Activated CD4-positive, alpha-beta T cell treated with anti-CD3 and anti-CD28 coated beads for 48 hours (primary cell): ENCODE measurements around the gene NUP98.
"Not testable (repeated sequence)": the region's sequence is repeated elsewhere in the genome, so short reads cannot be mapped to it uniquely, and the experiment has no call there.

Experiments
- DNase-seq: peaks from one replicate; pipeline ENCODE4 v3.0.0-alpha.2; 2020

NUP98 gene

GRCh38 chr11:3667149-3668035 is 130.0 kb downstream of the NUP98 start:
- no peak for DNase-seq

DNA sequence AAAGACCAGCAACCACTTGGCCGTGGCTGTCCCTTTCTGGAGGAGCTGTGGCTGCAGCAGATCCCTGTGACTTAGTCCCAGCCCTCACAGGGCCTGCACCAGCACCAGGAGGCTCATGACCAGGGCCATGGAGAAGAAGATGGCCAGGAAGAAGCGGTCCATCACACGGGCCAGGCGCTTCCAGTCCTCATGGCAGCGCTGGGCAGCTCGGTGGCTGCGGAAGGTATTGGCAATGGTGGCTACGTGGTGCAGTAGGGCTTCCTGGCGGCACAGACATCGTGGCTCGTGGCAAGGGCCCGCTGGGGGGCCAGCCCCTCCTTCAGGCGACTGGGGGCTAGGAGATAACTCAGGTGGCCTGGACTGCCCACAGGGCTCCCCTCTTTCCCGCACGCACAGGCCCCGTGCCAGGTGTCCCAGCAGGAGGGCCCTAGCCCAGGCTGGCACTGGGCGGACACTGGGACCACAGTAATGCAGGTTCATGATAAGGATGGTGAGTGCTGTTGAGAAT is 131.3 kb downstream of the NUP98 start:
- DNase-seq: no peak

DNA sequence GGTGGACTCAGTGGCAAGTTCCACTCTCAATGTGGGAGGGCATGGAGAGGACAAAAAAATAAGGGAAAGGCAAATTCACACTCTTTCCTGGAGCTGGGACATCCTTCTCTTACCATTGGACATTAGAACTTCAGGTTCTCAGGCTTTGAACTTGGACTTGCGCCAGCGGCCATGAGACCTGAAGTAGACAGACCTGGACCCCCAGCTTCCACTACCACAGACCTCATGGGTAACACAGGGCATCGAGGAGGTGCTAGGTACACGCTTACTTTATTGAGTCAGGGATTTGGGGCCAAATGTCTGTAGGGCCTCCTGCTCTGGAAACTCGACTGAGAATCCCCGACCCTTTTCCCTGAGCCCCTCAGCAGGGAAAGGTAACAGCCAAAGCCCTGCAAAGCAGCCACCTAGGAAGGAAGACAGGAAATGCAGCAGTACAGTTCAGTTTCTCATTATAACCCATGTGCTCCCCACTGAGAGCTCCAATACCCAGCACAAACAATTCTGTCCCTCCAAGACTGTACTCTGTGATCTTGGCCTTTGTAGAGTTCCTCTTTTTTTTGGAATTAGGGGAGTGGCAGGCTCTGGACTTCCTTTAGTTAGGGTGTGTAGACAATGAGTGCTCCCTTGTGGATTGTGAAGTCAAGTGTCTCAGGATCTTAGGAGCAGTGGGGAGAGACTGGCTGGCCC is 131.9 kb downstream of the NUP98 start:
- DNase-seq: no peak

- no peak for DNase-seq
Measured at GRCh38 chr11:3664032-3664630, 133.2 kb downstream of the NUP98 start.

GRCh38 chr11:3662856-3663255 is 134.5 kb downstream of the NUP98 start:
- no peak for DNase-seq

GRCh38 chr11:3660960-3661359 is 136.4 kb downstream of the NUP98 start:
- DNase-seq: no peak

DNA sequence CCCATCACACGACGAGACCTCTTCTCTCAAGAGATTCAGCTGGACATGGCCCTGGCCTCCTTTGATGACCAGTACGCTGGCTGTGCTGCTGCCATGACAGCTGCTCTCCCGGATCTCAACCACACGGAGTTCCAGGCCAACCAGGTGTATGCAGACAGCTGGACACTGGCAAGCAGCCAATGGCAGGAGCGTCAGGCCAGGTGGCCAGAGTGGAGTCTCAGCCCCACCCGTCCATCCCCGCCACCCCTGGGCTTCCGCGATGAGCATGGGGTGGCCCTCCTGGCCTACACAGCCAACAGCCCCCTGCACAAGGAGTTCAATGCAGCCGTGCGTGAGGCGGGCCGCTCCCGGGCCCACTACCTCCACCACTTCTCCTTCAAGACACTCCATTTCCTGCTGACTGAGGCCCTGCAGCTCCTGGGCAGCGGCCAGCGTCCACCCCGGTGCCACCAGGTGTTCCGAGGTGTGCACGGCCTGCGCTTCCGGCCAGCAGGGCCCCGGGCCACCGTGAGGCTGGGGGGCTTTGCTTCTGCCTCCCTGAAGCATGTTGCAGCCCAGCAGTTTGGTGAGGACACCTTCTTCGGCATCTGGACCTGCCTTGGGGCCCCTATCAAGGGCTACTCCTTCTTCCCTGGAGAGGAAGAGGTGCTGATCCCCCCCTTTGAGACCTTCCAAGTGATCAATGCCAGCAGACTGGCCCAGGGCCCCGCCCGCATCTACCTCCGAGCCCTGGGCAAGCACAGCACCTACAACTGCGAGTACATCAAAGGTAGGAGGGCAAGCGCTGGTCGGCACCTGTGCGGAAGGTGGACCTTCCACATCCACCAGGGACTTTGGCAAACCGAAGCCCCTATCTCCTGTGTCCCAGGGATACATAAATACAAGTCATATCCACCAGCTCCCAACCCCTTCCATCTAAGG is 137.5 kb downstream of the NUP98 start:
- DNase-seq: no peak

- no peak for DNase-seq
Measured at GRCh38 chr11:3658252-3658651, 139.1 kb downstream of the NUP98 start.

DNA sequence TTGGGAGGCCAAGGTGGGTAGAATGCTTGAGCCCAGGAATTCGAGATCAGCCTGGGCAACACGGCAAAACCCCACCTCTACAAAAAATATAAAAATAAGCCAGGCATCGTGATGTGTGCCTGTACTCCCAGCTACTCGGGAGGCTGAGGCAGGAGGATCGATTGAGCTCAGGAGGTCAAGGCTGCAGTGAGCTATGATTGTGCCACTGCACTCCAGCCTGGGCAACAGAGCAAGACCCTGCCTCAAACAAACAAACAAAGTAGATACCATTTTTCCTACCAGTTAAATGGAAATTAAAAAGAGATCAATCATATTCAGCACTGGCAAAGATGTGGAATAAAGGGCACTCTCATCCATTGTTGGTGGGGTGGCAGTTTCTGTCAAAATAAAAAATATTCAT is 140.0 kb downstream of the NUP98 start:
- DNase-seq: not testable (repeated sequence)

DNA sequence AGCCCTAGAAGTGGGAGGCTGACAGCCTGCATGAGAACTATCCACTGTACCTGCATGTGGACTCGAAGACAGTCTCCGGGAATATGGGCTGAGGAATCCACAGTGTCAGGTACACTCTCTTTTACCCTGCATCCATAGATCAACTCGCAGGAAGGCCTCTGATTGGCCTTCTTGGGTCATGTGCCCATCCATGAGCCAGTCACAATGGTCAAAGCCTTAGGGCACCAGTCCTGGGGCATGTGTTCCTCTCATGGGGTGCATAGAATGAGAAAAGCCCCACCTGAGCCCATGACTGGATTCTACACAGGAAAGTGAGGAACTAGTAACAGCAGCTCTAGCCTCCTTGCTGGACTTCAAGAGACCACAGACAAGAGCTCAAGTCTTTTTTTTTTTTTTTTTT is 141.8 kb downstream of the NUP98 start:
- no peak for DNase-seq

DNA sequence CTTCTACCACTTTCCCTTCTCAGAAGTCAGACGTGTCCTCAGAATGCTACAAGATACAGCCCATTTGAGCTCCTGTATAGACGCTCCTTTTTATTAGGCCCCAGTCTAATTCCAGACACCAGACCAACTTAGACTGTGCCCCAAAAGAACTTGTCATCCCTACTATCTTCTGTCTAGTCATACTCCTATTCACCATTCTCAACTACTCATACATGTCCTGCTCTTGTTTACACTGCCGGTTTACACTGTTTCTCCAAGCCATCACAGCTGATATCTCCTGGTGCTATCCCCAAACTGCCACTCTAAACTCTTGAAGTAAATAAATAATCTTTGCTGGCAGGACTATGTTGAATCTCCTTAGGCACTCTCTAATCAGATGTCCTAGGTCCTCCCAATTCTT is 144.8 kb downstream of the NUP98 start:
- not testable (repeated sequence) for DNase-seq

DNA sequence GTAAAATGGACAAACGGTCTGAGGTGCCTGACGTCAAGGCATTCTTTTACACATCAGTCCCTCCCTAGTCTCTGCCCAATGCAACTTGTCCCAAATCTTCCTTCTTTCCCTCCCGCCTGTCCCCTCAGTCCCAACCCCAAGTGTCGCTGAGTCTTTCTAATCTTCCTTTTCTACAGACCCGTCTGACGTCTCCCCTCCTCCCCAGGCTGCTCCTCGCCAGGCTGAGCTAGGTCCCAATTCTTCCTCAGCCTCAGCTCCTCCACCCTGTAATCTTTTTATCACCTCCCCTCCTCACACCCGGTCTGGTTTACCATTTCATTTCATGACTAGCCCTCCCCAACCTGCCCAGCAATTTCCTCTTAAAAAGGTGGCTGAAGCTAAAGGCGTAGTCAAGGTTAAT is 148.0 kb downstream of the NUP98 start:
- not testable (repeated sequence) for DNase-seq

- DNase-seq: not testable (repeated sequence)
Measured at GRCh38 chr11:3648843-3649242, 148.5 kb downstream of the NUP98 start.

GRCh38 chr11:3645552-3645951 is 151.8 kb downstream of the NUP98 start:
- no peak for DNase-seq

DNA sequence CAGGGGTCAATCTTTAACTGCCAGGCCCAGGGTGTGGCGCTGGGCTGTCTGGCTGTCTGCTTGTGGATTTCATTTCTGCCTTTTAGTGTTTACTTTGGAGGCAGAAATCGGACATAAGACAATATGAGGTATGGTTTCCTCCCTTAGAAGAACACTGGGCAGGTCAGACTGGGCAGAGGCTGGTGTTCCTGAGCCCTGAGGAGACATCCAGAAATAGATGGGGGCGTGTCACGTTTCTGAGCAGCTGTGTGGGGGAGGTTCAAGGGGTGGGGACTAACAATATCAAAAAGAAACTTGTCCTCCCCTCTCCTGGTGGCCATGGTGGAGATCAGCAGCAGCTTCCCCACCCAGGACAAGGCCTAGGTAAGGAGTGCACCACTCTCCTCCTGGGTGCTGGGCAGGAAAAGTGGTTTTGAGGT is 152.5 kb downstream of the NUP98 start, which contains the start of gene ART1:
Gene ART1, plus strand, starts transcription at position 312 of the 419 bp plus-strand sequence. CDS start 14,086 bp downstream, outside the sequence.
- peak; percentile 10 for DNase-seq

DNA sequence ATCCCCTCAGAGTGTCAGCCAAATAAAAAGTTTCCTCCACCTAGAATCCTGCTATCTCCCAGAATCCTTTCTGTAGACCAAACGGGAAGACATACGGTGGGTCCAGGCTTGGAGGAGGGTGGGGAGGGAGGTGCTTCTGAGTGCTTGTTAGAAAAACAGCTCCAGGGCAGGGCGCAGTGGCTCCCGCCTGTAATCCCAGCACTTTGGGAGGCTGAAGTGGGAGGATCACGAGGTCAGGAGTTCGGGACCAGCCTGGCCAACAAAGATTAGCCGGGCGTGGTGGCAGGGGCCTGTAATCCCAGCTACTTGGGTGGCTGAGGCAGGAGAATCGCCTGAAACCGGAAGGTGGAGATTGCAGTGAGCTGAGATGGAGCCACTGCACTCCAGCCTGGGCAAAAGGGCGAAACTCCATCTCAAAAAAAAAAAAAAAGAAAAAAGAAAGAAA is 154.2 kb downstream of the NUP98 start:
- DNase-seq: not testable (repeated sequence)

DNA sequence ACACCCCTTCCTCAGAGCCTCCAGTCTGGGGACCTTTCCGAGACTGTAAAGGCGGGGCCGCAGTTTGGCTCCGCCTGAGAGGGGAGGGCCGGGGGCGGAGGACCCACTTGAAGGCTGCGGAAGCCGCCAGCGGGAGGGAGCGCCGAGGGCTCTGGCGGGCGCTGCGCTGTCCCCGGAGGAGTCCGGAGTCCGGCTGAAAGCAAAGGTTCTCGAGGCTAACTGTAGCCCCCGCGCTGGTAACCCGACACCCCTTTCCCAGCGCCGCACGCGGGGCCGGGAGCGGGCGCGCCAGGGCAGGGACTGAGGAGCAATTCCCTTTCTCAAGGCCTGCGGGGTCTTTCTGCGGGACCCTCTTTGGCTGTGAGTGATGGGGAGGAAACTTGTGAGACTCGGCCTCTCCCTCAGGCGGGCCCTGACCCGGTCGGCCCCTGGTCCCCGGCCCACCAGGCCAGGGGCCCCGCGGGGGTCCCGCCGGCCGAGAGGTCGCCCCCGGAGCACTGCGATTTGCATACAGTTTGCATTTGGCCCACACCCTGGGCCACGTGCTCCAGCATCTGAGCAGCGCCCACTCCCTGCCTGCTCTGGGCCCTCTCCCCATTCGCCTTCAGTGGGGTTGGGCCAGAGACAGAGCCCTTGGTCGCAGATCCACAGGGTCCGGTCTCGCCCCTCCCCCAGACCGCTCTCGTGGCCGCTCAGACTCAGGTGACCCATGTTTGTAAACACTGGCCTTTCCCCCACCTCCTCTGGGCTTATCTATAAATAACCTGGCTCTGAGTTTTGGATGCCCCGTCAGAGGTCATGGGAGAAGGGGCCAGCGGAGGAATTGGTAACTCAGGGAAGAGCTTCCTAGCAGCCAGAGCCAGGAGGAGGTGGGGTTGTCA is 155.0 kb downstream of the NUP98 start:
- peak; percentile 60 for DNase-seq

DNA sequence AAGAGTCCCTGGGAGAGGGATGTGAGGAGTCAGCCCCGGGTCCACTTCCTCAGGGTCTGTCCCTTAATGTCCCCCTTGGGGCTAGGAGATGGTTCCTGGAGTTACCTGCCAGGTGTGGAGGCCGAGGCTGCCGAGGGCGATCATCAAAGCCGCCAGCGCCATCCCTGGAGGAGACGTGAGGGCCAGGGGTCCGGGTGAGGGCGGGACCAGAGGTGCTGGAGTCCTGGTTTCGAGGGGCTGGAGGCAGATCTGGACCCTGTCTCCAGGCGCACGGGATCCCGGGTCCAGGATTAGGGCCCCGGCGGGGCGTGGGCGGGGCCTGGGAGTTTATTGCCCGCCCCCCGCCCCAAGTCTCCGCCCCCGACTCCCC is 155.7 kb downstream of the NUP98 start, which contains the start of gene ART5:
Gene ART5, minus strand, starts transcription at position 292 of the 370 bp plus-strand sequence. Its CDS starts 130 bp downstream, at position 162.
- no peak for DNase-seq

DNA sequence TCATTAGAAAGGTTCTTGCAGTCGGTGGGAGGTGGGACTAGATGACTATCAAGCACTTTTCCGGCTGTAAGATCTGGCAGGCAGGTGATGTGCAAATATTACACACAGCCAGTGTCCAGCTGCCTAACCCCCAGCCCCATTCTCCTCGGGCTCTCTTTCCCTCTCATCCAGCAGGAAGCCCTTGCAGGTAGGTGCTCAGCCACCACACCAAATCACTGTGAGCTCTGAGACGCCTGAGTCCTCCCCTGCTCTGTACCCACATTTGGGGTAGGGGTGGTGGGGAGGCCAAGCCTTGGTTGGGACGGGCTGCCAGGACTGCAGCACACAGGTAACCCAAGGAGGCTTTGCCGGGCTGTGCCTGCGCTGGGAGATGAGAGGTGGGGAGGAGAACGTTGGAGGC is 156.2 kb downstream of the NUP98 start:
- DNase-seq: no peak

GRCh38 chr11:3639841-3640240 is 157.5 kb downstream of the NUP98 start:
- DNase-seq: no peak

DNA sequence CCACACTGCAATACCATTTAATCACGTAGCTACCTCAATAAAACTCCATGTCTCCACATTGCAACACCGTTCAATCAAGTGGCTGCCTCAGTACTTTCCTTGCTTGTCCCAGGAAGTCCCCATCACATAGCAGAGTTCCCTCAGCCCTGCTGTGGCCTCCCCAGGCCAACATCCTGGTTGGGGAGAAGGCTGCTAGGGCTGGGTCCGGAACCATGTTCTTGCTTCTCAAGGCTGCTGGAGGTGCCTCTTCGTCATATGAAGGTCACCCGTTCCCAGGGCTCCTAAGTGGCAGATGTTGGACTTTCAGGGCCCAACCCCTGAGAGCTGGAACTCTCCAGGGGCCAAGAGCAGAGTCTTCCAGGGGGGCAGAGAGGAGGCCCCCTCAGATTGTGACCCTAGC is 158.8 kb downstream of the NUP98 start:
- DNase-seq: no peak
